Keratinocyte (primary cell): ENCODE data around the gene CREBL2.

ENCODE experiments used
- EZH2 ChIP-seq: IDR thresholded peaks from one replicate; pipeline ENCODE4 v1.6.1; 2012; ENCODE audit warnings: inconsistent platforms, mild to moderate bottlenecking, low read length, moderate library complexity
- TF ChIP-seq, protein P1 (sequence below), 3 experiments: IDR thresholded peaks in 1 of 3; conservative IDR thresholded peaks in 1 of 3; optimal IDR thresholded peaks in 1 of 3; 2 replicates in 2 of 3; 3 replicates in 1 of 3; pipeline versions ENCODE3 to v1.5.1; 2011; ENCODE audit warnings: low read length in 3 of 3, mild to moderate bottlenecking in 3 of 3, moderate library complexity in 2 of 3, control low read depth in 1 of 3, inconsistent platforms in 1 of 3; ENCODE audit not compliant: insufficient read depth in 2 of 3; ENCODE audit errors: extremely low read depth in 1 of 3

DNA sequence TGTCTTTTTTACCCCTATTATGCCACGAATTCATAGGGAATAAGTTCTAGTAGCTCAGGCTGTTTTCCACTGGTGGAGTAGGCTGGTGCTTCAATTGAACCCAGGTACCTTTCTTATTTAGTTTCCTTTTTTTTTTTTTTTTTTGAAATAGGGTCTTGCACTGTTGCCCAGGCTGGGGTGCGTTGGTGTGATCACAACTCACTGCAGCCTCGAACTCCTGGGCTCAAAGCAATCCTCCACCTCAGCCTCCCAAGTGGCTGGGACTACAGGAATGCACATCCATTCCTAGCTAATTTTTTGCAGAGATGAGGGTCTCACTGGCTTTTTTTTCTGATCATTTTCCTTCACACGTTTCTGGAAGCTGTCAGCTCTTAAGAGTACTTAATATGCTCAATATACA, 2.7 kb downstream of the CREBL2 start:
- no peak for TF ChIP-seq EZH2
- TF ChIP-seq, protein P1, sequence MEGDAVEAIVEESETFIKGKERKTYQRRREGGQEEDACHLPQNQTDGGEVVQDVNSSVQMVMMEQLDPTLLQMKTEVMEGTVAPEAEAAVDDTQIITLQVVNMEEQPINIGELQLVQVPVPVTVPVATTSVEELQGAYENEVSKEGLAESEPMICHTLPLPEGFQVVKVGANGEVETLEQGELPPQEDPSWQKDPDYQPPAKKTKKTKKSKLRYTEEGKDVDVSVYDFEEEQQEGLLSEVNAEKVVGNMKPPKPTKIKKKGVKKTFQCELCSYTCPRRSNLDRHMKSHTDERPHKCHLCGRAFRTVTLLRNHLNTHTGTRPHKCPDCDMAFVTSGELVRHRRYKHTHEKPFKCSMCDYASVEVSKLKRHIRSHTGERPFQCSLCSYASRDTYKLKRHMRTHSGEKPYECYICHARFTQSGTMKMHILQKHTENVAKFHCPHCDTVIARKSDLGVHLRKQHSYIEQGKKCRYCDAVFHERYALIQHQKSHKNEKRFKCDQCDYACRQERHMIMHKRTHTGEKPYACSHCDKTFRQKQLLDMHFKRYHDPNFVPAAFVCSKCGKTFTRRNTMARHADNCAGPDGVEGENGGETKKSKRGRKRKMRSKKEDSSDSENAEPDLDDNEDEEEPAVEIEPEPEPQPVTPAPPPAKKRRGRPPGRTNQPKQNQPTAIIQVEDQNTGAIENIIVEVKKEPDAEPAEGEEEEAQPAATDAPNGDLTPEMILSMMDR (optimal IDR thresholded peaks at IDR 0.05 in 1 of 3, IDR thresholded peaks at IDR 0.05 in 1 of 3, conservative IDR thresholded peaks at IDR 0.05 in 1 of 3; ENCODE audit: extremely low read depth in 1 of 3, insufficient read depth in 2 of 3, low read length in 3 of 3): no peak
